IMR-90 (cell line): ENCODE data around the gene CD79B. TPM values are rescaled to one million over a fixed set of nuclear protein-coding genes. Genes with fewer than 3 reads are reported as not detected.

Experiments used
- ATAC-seq: fragments of 200-7000 bp; cut with Tn5 transposase; 2 replicates; pipeline ENCODE4 v1.9.1; 2020; ENCODE audit warnings: low read depth, mild to moderate bottlenecking, moderate library complexity
- BruUV-seq: library from RNA; stranded (reverse); fragments of 400-500 nt; replicated peaks from 2 replicates; lab custom pipeline; 2021; lab: Mats Ljungman, UMichigan
- CTCF ChIA-PET: fragments of 300-600 bp; formaldehyde crosslinking; extraction: SDS; loops from one replicate; lab custom pipeline; 2021; ENCODE audit warnings: antibody characterized with exemption; lab: Yijun Ruan, JAX
- POLR2A ChIA-PET: fragments of 300-600 bp; sonication (Branson Sonifier 250); formaldehyde crosslinking; loops from one replicate; lab custom pipeline; 2022; ENCODE audit warnings: antibody characterized with exemption; ENCODE audit not compliant: unreplicated experiment; lab: Charles Lee
- DNase-seq: peaks from one replicate; pipeline ENCODE4 v3.0.0; 2013
- H2AFZ ChIP-seq: replicated peaks from 2 replicates; pipeline ENCODE3; 2013; ENCODE audit warnings: low read length, mild to moderate bottlenecking; ENCODE audit not compliant: poor library complexity
- H2AK5ac ChIP-seq: 2 replicates; pipeline ENCODE4 v1.6.1; 2013; ENCODE audit warnings: low read depth, low read length, inconsistent platforms
- H2AK9ac ChIP-seq: replicated peaks from 2 replicates; pipeline ENCODE3; 2013; ENCODE audit warnings: mild to moderate bottlenecking, low read depth, low read length, moderate library complexity; ENCODE audit not compliant: poor library complexity
- H2BK120ac ChIP-seq: 2 replicates; pipeline ENCODE4 v1.6.1; 2013; ENCODE audit warnings: low read depth, low read length, inconsistent platforms
- H2BK15ac ChIP-seq: 3 replicates; pipeline ENCODE4 v1.6.1; 2013; ENCODE audit warnings: low read depth, low read length, inconsistent platforms
- H2BK20ac ChIP-seq: 2 replicates; pipeline ENCODE4 v1.6.1; 2013; ENCODE audit warnings: low read depth, mild to moderate bottlenecking, inconsistent platforms, low read length, moderate library complexity
- H2BK5ac ChIP-seq: 2 replicates; pipeline ENCODE4 v1.6.1; 2013; ENCODE audit warnings: mild to moderate bottlenecking, low read depth, low read length, inconsistent platforms; ENCODE audit not compliant: poor library complexity, severe bottlenecking
- H3K14ac ChIP-seq: replicated peaks from 2 replicates; pipeline ENCODE4 v1.6.1; 2013; ENCODE audit warnings: low read depth, low read length, inconsistent platforms
- H3K18ac ChIP-seq: 2 replicates; pipeline ENCODE4 v1.6.1; 2013; ENCODE audit warnings: low read depth, low read length, control low read depth
- H3K23ac ChIP-seq: 2 replicates; pipeline ENCODE4 v1.6.1; 2013; ENCODE audit warnings: low read depth, low read length, inconsistent platforms
- H3K27ac ChIP-seq: 2 replicates; pipeline ENCODE4 v1.5.1; 2013; ENCODE audit warnings: mild to moderate bottlenecking, control low read depth, low read length; ENCODE audit not compliant: insufficient read depth
- H3K27me3 ChIP-seq: 2 replicates; pipeline ENCODE4 v1.6.1; 2013; ENCODE audit warnings: low read length; ENCODE audit not compliant: control insufficient read depth, insufficient read depth
- H3K36me3 ChIP-seq: 2 replicates; pipeline ENCODE4 v1.6.1; 2013; ENCODE audit warnings: low read length, mixed read lengths; ENCODE audit not compliant: control insufficient read depth, insufficient read depth
- H3K4ac ChIP-seq: 2 replicates; pipeline ENCODE4 v1.6.1; 2013; ENCODE audit warnings: low read depth, low read length, inconsistent platforms
- H3K4me1 ChIP-seq: 2 replicates; pipeline ENCODE4 v1.6.1; 2013; ENCODE audit warnings: low read length, mixed read lengths; ENCODE audit not compliant: control insufficient read depth, insufficient read depth
- H3K4me2 ChIP-seq: 2 replicates; pipeline ENCODE4 v1.6.1; 2013; ENCODE audit warnings: low read depth, mild to moderate bottlenecking, control low read depth, low read length, moderate library complexity
- H3K4me3 ChIP-seq: 2 replicates; pipeline ENCODE4 v1.5.1; 2013; ENCODE audit warnings: low read depth, mild to moderate bottlenecking, control low read depth, low read length, moderate library complexity; ENCODE audit not compliant: insufficient read depth
- H3K56ac ChIP-seq: 2 replicates; pipeline ENCODE4 v1.6.1; 2013; ENCODE audit warnings: low read length, inconsistent platforms; ENCODE audit not compliant: insufficient read depth; ENCODE audit errors: extremely low read depth
- H3K79me1 ChIP-seq, 2 experiments: 2 replicates each; pipeline ENCODE4 v1.6.1; 2013; ENCODE audit warnings: low read length in 2 of 2, inconsistent platforms in 1 of 2, low read depth in 1 of 2
- H3K9ac ChIP-seq: 2 replicates; pipeline ENCODE4 v1.6.1; 2013; ENCODE audit warnings: low read depth, low read length, control low read depth
- H3K9me1 ChIP-seq: 2 replicates; pipeline ENCODE4 v1.6.1; 2013; ENCODE audit warnings: low read length, inconsistent platforms; ENCODE audit not compliant: insufficient read depth
- H3K9me3 ChIP-seq: 2 replicates; pipeline ENCODE4 v1.6.1; 2013; ENCODE audit warnings: low read length; ENCODE audit not compliant: control insufficient read depth, insufficient read depth
- H4K20me1 ChIP-seq: 2 replicates; pipeline ENCODE4 v1.6.1; 2013; ENCODE audit warnings: low read length, inconsistent platforms; ENCODE audit not compliant: insufficient read depth
- H4K5ac ChIP-seq: 2 replicates; pipeline ENCODE4 v1.6.1; 2013; ENCODE audit warnings: mild to moderate bottlenecking, low read depth, low read length, control low read depth
- H4K8ac ChIP-seq, 2 experiments: 2 replicates each; pipeline ENCODE4 v1.6.1; 2013; ENCODE audit warnings: low read depth in 2 of 2, low read length in 2 of 2, control low read depth in 1 of 2, inconsistent platforms in 1 of 2
- H4K91ac ChIP-seq: 2 replicates; pipeline ENCODE4 v1.6.1; 2013; ENCODE audit warnings: low read depth, low read length, inconsistent platforms; ENCODE audit not compliant: insufficient read depth
- BHLHE40 ChIP-seq: fragments of 150-350 bp; IDR thresholded peaks from 2 replicates; pipeline ENCODE4 v1.6.1; 2016; ENCODE audit warnings: mild to moderate bottlenecking, low read depth, low read length
- CEBPB ChIP-seq: IDR thresholded peaks from 2 replicates; pipeline ENCODE4 v1.6.1; 2012; ENCODE audit warnings: low read depth, low read length, improper control_type of control experiment
- CHD1 ChIP-seq: IDR thresholded peaks from 2 replicates; pipeline ENCODE4 v1.6.1; 2012; ENCODE audit warnings: low read depth, low read length, improper control_type of control experiment
- CTCF ChIP-seq: conservative IDR thresholded peaks from 2 replicates; pipeline ENCODE4 v1.5.1; 2012; ENCODE audit warnings: mild to moderate bottlenecking, low read depth, low read length, improper control_type of control experiment
- ELK1 ChIP-seq: fragments of 150-350 bp; IDR thresholded peaks from 2 replicates; pipeline ENCODE4 v1.6.1; 2016; ENCODE audit warnings: low read depth, mild to moderate bottlenecking, low read length, moderate library complexity, borderline replicate concordance
- FOS ChIP-seq: fragments of 150-350 bp; IDR thresholded peaks from 2 replicates; pipeline ENCODE4 v1.6.1; 2016; ENCODE audit warnings: low read depth, low read length
- MAFK ChIP-seq: IDR thresholded peaks from 2 replicates; pipeline ENCODE4 v1.6.1; 2012; ENCODE audit warnings: low read depth, low read length, improper control_type of control experiment
- MAZ ChIP-seq: IDR thresholded peaks from 2 replicates; pipeline ENCODE4 v1.6.1; 2012; ENCODE audit warnings: low read depth, mild to moderate bottlenecking, low read length, improper control_type of control experiment, moderate library complexity, borderline replicate concordance
- MXI1 ChIP-seq: IDR thresholded peaks from 2 replicates; pipeline ENCODE4 v1.6.1; 2012; ENCODE audit warnings: low read depth, mild to moderate bottlenecking, low read length, moderate library complexity, borderline replicate concordance
- NFE2L2 ChIP-seq: fragments of 150-350 bp; IDR thresholded peaks from 2 replicates; pipeline ENCODE4 v1.6.1; 2016; ENCODE audit warnings: low read depth, mild to moderate bottlenecking, low read length
- POLR2A ChIP-seq: IDR thresholded peaks from 2 replicates; pipeline ENCODE4 v1.6.1; 2012; ENCODE audit warnings: mild to moderate bottlenecking, low read depth, low read length
- RCOR1 ChIP-seq: IDR thresholded peaks from 2 replicates; pipeline ENCODE4 v1.6.1; 2012; ENCODE audit warnings: mild to moderate bottlenecking, low read length, improper control_type of control experiment; ENCODE audit not compliant: insufficient replicate concordance
- RFX5 ChIP-seq: IDR thresholded peaks from 2 replicates; pipeline ENCODE4 v1.8.0; 2012; ENCODE audit warnings: low read depth, mild to moderate bottlenecking, low read length, moderate library complexity
- SMC3 ChIP-seq: fragments of 150-350 bp; IDR thresholded peaks from 2 replicates; pipeline ENCODE4 v1.6.1; 2016; ENCODE audit warnings: low read depth, mild to moderate bottlenecking, antibody characterized with exemption, low read length, moderate library complexity
- WGBS, 2 experiments: methylation state at CpG; one replicate each; pipeline versions ENCODE4 v1.1.5 to v1.1.7; 2013; ENCODE audit warnings: missing lambda C conversion rate in 2 of 2; ENCODE audit not compliant: insufficient read length in 1 of 2; ENCODE audit errors: extremely low coverage in 2 of 2; 5-methylcytosine and 5-hydroxymethylcytosine counted together
- dilution Hi-C: fragments of 300-500 bp; cut with HindIII; formaldehyde crosslinking; loops from one replicate; pipeline ENCODE4 v1.14.3; 2018; ENCODE audit warnings: low sequenced_read_pairs; ENCODE audit not compliant: unreplicated experiment
- in situ Hi-C: fragments of 300-500 bp; cut with MboI; formaldehyde crosslinking; loops from 3 replicates; pipeline ENCODE4 v1.14.3; 2019; ENCODE audit warnings: low sequenced_read_pairs, inconsistent platforms, mixed read lengths
- intact Hi-C: fragments of 100-400 bp; cut with micrococcal nuclease; formaldehyde crosslinking; loops from 2 replicates; pipeline ENCODE4 v1.10.0; 2022
- polyA plus RNA-seq, 3 experiments: library from polyadenylated mRNA; depleted of rRNA; stranded (reverse); fragments of >200 nt; gene quantifications; 2 replicates each; pipeline ENCODE4 v1.2.3, GENCODE V29; 2012; ENCODE audit warnings: low replicate concordance in 1 of 3
- total RNA-seq: library from RNA; depleted of rRNA; stranded (reverse); fragments of >200 nt; gene quantifications from 2 replicates; pipeline ENCODE4 v1.2.3, GENCODE V29; 2012
- TF ChIP-seq, protein P1 (sequence below): fragments of 150-350 bp; IDR thresholded peaks from 2 replicates; pipeline ENCODE4 v1.6.1; 2017; ENCODE audit warnings: mild to moderate bottlenecking, antibody characterized with exemption, low read length, low read depth

Gene CD79B
- total and polyA plus RNA-seq, 2 of the 4 experiments (the other 2 are of a cell fraction) = not detected

- Histone ChIP-seq H3K27ac (no peak overlapping the region), H3K9ac (no peak overlapping the region), H3K9me3 (no peaks in the 10 kb centered on the region), H4K5ac (no peak overlapping the region), H3K4ac (no peak overlapping the region), H3K14ac (no peak overlapping the region), H2AFZ (no peak overlapping the region), H3K23ac (no peak overlapping the region), H2BK20ac (no peak overlapping the region), H2BK5ac (no peak overlapping the region), H4K20me1 (no peaks in the 10 kb centered on the region), H3K9me1 (no peaks in the 10 kb centered on the region), H3K36me3 (no peaks in the 10 kb centered on the region), H3K27me3 (peaks cover 27% of the 10 kb centered on the region), H3K4me2 (no peak overlapping the region), H2BK15ac (no peak overlapping the region), H4K91ac (no peak overlapping the region), H2BK120ac (no peak overlapping the region), H3K4me3 (no peak overlapping the region), H3K18ac (no peak overlapping the region), H4K8ac (no peak overlapping the region), H3K79me1 (no peaks in the 10 kb centered on the region), H2AK5ac (no peak overlapping the region), H2AK9ac (no peak overlapping the region), H3K56ac (no peak overlapping the region), H3K4me1 (no peaks in the 10 kb centered on the region)
- no TSS peak for BruUV-seq
- POLR2A ChIA-PET = no interaction called here
- 78% methylated on average over 4 of the region's 10 CpGs; no CpG with 5 or more reads in 1 of the 2 experiments for WGBS, 2 experiments
- dilution Hi-C loops = no loop called here
- intact Hi-C loops = no loop called here
- no peak for TF ChIP-seq CEBPB
- TF ChIP-seq BHLHE40 = no peak
- no peak for TF ChIP-seq MXI1
- TF ChIP-seq, protein P1, sequence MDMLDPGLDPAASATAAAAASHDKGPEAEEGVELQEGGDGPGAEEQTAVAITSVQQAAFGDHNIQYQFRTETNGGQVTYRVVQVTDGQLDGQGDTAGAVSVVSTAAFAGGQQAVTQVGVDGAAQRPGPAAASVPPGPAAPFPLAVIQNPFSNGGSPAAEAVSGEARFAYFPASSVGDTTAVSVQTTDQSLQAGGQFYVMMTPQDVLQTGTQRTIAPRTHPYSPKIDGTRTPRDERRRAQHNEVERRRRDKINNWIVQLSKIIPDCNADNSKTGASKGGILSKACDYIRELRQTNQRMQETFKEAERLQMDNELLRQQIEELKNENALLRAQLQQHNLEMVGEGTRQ = no peak
- TF ChIP-seq ELK1 = no peak
- no peak for TF ChIP-seq NFE2L2
- TF ChIP-seq RCOR1 = no peak
- no peak for TF ChIP-seq CHD1
- no peak for TF ChIP-seq FOS
- TF ChIP-seq SMC3 = no peak
- no peak for TF ChIP-seq MAFK
- no peak for TF ChIP-seq RFX5
- no peak for TF ChIP-seq POLR2A
- TF ChIP-seq MAZ = no peak
- TF ChIP-seq CTCF = no peak
- CTCF ChIA-PET = interaction anchor here (1.1 to 1.4 kb wide), 2 partner anchors 10 to 18 kb away, joined by 4 to 5 read pairs; no protein-coding TSS in a partner anchor
- DNase-seq = no peak
- in situ Hi-C loops = no loop called here
- ATAC-seq = no peak
These were observed 3.0 kb downstream of the CD79B start for GRCh38 chr17:63928966-63929695.
